ENCODE data around the gene SMCO2.

The SMCO2 gene

DNA sequence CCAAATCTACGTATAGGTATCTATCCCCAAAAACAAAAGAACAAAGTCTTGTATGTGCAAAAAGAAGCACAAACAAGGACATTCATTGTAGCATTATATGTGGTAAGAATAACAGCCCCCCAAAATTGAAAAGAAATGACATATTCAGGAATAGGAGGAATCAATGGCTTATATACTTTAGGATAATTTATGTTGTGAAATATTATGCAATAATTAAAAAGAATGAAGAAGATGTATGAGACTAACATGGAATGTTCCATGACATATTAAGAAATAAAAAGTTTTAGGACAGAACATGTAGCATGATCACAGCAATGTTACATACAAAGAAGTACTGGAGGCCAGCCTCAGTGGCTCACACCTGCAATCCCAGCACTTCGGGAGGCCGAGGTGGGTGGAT is 9.1 kb downstream of the SMCO2 start:
- DNase-seq = no peak

DNA sequence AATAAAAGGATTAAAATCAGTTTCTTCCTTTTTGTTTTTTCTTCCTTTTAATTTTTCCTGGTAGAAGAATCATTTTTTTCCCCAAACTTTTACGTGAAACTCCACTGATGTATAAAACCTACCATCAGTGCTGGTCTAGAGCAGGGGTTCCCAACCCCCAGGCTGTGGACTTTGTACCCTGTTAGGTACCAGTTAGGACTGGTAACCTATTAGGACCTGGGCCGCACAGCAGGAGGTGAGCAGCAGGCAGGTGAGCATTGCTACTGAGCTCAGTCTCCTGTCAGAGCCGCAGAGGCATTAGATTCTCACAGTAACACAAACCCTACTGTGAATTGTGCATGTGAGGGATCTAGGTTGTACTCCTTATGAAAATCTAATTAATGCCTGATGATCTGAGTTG is 10.1 kb downstream of the SMCO2 start:
- DNase-seq = no peak

DNA sequence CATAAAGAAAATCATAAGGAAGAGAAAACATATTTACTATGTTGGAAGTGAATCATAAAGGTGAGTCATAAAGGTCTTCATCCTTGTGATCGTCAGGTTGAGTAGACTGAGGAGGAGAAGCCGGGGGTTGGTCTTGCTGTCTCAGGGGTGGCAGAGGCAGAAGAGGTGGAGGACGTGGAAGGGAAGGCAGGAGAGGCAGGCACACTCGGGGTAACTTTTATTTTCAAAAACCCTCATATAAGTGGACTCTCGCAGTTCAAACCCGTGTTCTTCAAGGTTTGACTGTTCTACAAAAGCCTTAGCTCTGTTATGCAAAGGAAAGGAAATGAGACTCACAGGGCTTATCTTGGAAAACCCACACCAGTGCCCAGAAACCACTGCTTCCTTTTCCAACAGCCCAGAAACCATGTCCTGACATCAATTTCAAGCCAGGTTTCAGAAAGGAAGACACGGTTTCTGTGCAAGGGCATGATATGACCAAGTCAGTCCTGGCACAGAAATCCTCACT is 14.0 kb downstream of the SMCO2 start:
- DNase-seq = no peak

DNA sequence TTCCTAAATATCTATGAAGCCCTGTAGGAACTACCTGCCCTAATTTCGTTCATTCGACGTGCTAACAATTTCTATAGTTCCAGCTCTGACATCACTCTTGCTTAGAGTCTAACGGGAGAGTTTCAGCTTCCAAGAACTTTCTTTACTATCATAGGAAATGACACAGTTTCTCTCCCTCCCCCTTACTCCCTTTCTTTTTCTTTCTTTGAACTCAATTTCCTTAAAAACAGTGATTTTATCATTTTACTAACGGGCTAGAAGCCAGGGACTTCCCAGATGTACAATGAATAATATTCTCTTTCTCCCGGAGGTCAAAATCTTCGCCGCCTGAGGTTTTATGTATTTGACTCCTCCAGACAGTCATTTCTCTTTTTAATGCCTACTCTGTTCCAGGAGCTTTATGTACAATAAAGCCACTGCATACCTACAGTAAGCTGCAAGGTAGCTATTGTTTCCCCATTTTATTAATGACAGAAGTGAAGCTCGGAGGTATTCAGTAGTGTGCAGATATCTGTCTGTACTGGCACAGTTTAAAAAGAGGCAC is 15.7 kb downstream of the SMCO2 start:
- DNase-seq = no peak

DNA sequence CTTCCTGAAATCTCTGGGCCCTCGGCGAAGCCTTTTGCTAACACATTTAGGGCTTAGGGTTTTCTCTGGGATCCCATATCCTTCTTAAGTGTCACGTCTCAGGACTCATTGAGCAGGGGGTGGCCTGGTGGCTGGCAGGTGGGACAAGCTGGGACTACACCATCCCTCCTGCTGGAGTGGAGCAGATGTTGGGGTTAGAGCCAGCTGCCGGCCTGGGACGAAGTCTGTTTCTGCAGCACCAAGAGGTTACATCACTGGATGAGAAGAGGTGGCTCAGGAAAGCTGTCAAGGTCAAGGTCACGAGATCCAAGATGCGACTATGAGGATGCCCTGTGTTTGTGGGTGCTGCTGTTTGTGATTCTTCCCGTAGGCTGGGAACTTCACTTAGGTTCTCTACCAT is 16.3 kb downstream of the SMCO2 start:
- DNase-seq = no peak

DNA sequence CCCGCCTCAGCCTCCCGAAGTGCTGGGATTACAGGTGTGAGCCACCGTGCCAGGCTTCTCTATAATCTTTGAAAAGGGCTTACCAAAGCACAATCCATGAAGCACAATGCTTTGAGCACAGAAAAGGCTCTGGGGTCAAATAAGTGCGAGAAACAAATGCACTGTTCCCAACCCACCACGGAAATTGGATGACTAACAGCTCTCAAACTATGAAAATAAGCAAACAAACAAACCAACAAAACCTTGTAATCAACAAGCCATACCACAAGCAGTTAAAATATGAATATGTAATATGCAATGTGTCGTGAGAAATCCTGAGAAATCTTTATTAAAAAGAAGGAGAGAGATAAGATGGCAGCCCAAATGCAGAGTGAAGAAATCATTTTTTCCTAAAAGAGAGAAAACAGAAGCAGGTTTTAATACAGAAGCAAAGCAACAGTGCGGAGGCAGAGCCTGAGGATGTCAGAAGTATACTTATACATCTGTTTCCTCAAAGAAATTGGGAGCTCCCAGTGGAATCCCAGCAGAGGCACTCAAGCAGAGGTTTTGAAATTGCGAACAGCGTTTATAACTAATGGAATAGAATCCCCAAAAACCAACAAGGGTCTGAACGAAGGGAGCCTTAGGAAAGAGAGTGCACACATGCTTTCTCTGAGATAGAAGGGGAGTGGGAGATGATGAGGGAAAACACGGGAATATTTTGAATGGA is 17.1 kb downstream of the SMCO2 start:
- no peak for DNase-seq

DNA sequence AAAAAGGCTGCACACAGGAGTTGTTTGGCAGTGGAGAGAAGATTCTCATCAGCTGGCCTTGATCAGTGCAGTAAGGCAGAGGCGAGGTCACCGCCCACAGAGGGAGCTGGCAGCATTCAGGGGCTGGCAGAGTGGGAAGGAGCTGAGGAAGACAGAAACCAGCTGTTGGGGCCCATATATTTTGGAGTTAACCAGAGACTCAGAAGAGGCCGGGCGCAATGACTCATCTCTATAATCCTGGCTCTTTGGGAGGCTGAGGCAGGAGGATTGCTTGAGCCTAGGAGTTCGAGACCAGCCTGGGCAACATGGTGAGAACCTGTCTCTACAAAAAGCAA is 17.7 kb downstream of the SMCO2 start:
- no peak for DNase-seq

DNA sequence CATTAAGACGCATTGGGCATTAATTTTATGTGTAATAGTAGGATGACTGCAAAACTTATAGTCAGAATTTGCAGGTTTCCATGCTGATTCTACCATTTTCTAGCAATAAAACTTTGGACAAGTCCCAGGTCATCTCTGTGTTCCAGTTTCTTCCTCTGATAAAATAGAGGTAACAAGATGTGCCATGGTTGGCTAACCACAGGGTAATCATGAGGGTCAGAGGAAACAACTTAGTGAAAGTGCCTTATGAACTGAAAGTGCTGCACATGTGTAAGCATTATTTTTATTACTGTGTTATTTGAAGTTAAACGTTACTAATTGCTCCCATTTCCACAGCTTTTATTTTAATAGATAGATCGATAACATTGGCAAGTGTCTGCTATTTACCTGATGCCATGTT is 21.1 kb downstream of the SMCO2 start:
- no peak for DNase-seq

DNA sequence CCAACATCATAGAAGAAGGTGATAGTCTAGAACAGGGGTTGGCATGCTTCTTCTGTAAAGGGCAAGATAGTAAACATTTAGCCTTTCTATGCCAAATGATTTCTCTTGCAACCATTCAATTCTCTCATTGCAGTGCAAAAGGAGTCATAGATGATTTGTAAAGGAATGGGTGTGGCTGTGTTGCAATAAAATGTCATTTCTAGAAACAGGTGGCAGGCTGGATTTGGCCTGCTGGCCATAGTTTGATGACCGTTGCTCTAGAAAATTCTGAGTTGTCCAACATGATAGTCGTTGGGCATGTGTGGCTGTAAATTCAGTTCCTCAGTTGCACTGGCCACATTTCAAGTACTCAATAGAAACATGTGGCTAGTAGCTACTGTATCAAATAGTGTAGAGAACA is 21.7 kb downstream of the SMCO2 start:
- no peak for DNase-seq

DNA sequence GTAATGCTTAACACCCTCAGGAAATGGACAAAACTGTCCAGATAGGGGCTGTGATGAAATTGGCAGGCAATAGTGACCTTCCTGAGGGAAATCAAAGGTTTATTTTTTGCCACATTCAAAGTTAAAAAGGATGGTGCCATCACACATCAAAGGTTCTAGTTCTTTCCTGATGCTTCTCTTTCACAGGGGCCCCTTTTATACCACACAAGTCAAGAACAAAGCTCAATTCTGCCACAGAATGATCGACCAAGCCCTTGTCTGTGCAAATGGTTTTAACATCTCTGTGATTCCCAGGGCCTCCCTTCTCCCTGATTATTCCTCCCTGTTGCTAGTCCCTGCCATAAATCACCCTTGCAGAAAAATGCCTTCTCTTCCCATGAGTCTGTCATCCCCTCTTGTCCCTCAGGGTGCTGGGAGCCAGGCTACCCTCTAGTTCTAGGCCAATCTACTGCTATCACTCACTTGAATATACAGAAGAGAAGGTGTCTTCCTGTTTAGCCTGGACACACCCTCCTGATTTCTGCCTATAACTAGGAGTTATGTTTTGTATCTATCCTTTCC is 22.7 kb downstream of the SMCO2 start:
- DNase-seq = no peak

DNA sequence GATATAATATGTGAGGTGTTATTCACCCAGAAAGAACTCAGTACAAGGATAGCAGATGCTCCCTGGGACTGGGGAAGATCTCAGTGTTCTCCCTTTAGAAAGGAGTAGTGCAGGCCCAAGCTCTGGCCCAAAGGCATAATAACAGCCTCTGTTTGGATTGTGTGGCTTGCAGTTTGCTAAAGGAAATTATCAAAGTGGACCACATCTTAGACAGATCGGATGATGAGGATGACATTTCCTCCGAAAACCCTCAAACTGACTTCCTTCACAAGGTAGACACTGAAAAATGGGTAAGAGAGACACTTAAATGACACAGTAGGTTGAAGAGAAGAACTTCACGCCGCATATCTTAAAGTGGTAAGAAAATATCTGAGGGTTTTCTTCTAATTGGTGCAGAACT is 26.1 kb downstream of the SMCO2 start:
- DNase-seq = no peak

DNA sequence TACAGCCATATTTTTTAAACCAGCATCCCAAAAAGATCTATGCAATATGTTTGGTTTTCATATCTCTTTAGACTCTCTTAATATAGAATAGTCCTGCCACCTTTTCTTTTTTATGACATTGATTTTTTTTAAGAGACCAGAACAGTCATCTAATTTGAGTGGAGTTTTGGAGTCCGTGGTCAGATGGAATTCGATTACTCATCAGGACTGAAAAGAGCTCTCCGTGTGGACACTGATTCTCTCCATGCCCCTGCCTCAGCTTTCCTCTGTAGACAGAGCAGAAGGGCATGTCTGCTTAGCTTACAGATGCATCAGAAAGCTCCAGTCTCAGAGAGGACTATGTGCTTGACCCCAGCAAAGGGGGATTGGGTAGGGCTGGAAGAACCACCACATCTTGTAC is 27.8 kb downstream of the SMCO2 start:
- no peak for DNase-seq

DNA sequence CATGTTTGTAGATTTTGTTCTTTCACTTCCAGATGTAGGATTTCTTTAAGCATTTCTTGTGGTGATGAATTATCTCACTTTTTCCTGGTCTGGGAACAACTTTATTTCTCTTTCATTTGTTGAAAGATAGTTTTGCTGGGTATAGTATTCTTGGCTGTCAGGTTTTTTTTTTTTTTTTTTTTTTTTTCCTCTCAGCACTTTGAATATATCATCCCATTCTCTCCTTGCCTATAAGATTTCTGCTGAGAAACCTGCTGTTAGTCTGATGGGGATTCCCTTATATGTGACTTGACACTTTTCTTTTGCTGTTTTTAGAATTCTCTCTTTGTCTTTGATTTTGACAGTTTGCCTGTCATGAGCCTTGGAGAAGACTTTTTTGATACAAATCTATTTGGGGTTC is 30.5 kb downstream of the SMCO2 start:
- no peak for DNase-seq

DNA sequence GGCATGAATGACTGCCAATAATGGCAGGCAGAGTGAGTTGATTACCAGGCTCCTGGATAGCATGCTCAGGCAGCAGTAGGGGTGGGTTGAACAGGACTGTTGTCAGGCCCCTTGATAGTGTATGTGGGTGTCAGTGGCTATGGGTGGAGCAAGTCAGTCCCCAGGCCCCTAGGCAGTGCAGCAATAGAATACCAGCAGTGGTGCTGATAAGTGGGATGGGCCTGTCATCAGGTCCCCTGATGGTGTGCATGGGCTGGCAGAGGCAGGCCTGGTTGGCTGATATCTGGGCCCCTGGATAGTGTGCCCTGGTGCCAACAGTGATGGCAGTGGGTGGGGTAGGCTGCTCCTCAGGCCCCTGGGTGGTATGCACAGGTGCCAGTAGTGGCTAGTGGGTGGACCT is 32.4 kb downstream of the SMCO2 start:
- no peak for DNase-seq

DNA sequence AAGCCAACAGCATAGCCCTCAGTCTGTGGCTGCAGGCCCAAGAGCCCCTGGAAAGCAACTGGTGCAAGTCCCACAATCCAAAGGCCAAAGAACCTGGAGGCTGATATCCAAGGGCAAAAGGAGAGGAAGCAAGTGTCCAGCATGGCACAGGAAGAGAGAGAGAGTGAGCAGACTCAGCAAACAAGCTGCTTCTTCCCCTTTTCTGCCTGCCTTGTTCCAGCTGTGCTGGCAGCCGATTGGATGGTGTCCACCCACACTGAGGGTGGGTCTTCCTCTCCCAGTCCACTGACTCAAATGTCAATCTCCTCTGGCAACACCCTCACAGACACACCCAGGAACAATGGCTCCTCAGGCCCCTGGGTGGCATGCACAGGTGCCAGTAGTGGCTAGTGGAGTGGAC is 33.5 kb downstream of the SMCO2 start:
- no peak for DNase-seq

DNA sequence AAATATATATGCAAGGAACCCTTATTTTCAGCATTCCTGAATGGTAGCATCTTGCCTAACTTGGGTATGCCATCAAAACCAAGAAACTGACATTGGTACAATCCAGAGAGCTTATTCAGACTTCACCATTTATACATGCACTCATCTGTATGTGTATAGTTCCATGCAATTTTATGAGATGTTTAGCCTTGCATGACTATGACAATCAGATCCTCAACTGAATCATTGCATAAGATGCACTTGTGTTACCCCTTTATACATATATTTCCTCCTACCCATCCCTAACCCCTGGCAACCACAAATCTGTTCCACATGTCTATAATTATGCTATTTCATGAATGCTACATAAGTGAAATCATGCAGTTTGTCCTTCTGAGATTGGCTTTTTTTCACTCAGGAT is 40.4 kb downstream of the SMCO2 start:
- no peak for DNase-seq

DNA sequence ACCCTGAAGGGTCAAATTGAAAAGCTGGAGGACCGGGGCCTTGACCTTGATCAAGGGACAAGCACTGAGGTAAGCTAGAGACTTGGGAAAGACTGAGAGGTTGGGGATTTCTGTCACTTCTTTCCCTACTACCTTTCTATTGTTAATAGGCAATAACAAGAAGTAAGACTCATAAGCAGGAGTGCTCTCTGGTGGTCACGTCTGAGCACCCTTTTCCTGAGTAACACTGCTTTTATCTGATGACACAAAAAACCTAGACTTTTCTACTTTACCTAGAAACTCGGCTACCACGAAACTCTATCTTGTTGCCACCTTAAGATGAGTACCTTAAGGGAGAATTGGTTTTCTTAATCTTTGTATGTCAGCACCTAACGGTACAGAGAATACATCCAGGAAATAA is 41.9 kb downstream of the SMCO2 start:
- no peak for DNase-seq

DNA sequence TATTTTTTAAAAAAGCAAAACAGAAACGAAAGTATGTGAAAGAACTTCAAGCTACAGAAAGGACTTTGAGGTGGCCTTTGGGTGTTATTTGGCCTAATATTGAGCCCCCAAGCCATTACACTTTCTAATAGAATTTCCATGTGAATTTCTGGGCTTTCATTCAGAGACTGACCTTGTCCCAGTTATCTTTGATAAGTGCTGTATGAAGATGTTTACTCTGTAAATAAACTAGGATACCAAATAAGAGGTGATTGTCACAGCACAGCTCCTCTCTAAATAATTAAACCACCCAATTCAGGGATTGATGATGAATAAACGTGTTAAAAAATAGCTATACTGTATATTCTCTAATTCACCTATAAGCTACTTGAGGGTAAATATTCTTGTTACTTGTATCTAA is 44.7 kb downstream of the SMCO2 start:
- no peak for DNase-seq

DNA sequence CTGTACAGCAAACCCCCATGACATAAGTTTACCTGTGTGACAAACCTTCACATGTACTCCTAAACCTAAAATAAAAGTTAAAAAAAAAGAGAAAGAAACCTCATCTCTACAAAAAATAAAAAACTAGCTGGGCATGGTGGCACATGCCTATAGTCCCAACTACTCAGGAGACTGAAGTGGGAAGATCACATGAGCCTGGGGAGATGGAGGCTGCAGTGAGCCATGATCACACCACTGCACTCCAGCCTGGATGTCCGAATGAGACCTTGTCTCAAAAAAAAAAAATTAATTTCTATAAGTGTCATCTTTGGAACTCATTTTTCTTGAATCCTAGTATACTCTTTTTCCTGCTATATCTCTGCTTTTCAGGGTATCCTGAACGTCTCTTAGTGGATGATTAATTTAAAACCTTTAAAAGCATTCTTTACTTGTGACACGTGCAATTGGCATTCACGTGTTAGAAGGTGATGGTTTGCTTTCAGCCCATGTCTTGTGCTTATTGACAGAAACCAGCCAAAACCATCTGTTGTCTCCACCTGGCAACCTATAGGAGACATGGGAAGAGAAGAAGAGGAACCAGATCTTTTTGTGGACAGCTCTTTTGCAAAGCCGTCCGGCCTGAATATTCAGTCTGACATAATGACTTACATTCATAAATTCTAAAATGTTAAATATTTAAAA is 46.9 kb downstream of the SMCO2 start:
- DNase-seq = no peak

DNA sequence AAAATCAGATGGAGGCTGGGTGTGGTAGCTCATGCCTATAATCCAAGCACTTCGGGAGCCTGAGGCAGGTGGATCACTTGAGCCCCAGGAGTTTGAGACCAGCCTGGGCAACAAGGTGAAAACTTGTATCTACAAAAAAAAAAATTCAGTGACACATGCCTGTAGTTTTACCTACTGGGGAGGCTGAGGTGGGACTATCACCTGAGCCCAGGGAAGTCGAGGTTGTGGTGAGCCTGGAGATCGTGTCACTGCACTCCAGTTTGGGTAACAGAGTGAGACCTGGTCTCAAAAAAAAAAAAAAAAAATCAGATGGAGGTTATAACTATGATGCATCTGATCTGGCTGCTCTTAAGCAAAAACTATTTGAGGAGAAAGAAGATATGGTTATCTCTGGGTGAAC is 50.9 kb downstream of the SMCO2 start:
- no peak for DNase-seq

DNA sequence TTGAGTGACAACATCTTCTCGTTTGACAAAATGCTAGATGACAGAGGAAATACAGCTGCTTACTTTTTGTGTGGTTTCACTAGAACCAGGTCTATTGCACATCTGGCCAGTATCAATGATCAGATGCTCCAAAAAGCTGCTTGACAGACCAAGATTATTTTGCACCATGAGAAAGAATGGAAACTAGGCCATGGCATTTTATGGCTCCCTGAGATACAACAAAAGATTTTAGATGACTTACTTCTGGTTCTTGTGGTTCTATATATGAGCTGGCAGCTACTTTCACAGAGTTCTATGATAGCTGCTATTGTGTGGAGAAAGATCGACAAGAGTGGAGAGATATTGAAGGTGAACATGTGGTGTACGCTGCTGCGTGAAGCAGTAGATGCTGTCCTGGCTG is 51.6 kb downstream of the SMCO2 start:
- DNase-seq = no peak

DNA sequence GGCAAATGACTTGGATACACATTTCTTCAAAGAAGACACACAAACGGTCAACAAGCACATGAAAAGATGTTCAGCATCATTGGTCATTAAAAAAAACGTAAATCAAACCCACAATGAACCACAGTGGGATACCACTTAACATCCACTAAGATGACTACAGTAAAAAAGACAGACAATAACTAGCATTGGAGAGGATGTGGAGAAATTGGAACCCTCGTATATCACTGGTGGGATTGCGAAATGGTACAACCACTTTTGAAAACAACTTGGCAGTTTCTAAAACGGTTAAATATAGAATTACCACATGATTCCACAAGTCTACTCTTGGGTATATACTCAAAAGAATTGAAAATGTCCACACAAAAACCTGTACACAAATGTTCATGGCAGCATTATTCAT is 52.2 kb downstream of the SMCO2 start:
- DNase-seq = no peak

DNA sequence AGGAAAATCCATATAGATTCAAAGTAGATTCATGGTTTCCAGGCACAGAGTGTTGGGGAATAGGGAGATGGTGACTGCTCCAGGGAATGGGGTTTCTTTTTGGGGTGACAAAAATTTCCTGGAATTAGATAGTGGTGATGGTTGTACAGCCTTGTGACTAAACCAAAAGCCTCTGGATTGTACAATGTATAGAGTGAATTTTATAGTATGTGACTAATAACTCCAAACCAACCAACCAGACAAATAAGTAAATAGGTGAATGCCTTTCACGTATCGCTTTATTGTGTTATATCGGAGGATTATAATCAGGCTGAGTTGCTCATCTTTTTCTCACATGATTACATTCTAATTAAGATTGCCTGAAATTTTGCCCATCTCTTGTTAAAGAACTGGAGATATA is 52.8 kb downstream of the SMCO2 start:
- DNase-seq = no peak

DNA sequence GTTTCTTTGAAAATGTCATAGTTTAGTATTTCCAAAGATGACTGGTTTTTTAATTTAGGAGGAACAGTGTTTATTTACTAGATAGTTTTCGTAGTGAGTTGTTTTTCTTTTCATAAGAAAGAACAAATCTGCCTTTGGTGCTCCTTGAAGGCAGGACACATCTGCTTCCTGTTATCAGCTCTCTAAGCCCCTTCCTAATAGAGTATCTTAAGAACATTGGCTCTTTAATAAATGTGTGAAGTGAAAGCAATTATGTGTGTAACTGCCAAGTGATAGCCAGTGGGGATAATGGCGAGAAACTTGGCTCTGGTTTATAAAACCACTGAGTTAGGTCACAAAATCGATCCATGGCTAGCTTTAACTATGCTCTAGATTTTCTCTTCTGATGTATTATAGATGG is 54.0 kb downstream of the SMCO2 start:
- no peak for DNase-seq
